OCI-LY1 (cell line): Measurements from ENCODE around the gene PCBP3.
"Not testable (repeated sequence)": the region's sequence is repeated elsewhere in the genome, so short reads cannot be mapped to it uniquely, and the experiment has no call there.

Source experiments
- H2AFZ ChIP-seq: fragments of 200-600 bp; sonication (generic), shearing (Covaris generic); 2 replicates; pipeline ENCODE4 v1.6.0; 2014; ENCODE audit warnings: antibody characterized with exemption, mild to moderate bottlenecking, low read length
- H3F3A ChIP-seq: fragments of 200-600 bp; sonication (generic), shearing (Covaris generic); 2 replicates; pipeline ENCODE4 v1.6.0; 2014; ENCODE audit warnings: mild to moderate bottlenecking, antibody characterized with exemption, low read length, moderate library complexity; ENCODE audit not compliant: insufficient read depth
- H3K27ac ChIP-seq: fragments of 200-600 bp; sonication (generic); 2 replicates; pipeline ENCODE4 v1.5.1; 2014; ENCODE audit warnings: low read length, mixed run types, mild to moderate bottlenecking, low read depth; ENCODE audit not compliant: poor library complexity, severe bottlenecking
- H3K27me3 ChIP-seq: fragments of 200-600 bp; sonication (generic); 2 replicates; pipeline ENCODE4 v1.6.0; 2014; ENCODE audit warnings: antibody characterized with exemption, mild to moderate bottlenecking, low read length, moderate library complexity; ENCODE audit not compliant: insufficient read depth
- H3K36me3 ChIP-seq: fragments of 200-600 bp; sonication (generic); 2 replicates; pipeline ENCODE4 v1.6.1; 2014; ENCODE audit warnings: mild to moderate bottlenecking, antibody characterized with exemption, low read length, moderate library complexity, mixed read lengths; ENCODE audit not compliant: insufficient read depth
- H3K4me1 ChIP-seq: fragments of 200-600 bp; sonication (generic); 2 replicates; pipeline ENCODE4 v1.5.1; 2014; ENCODE audit warnings: mild to moderate bottlenecking, low read length, moderate library complexity; ENCODE audit not compliant: insufficient read depth, severe bottlenecking
- H3K4me2 ChIP-seq: fragments of 200-600 bp; sonication (generic), shearing (Covaris generic); 2 replicates; pipeline ENCODE4 v1.6.1; 2014; ENCODE audit warnings: low read length
- H3K4me3 ChIP-seq: fragments of 200-600 bp; sonication (generic); 2 replicates; pipeline ENCODE4 v1.5.1; 2014; ENCODE audit warnings: low read length, low read depth, mild to moderate bottlenecking, mixed read lengths; ENCODE audit not compliant: poor library complexity, severe bottlenecking
- H3K79me2 ChIP-seq: fragments of 200-600 bp; shearing (Covaris generic); 2 replicates; pipeline ENCODE4 v1.6.1; 2016; ENCODE audit warnings: mixed run types, low read length, mixed read lengths; ENCODE audit not compliant: insufficient read depth
- H3K9ac ChIP-seq: fragments of 200-600 bp; sonication (generic), shearing (Covaris generic); 2 replicates; pipeline ENCODE4 v1.6.1; 2014; ENCODE audit warnings: mild to moderate bottlenecking, low read length, mixed read lengths
- H3K9me2 ChIP-seq: fragments of 200-600 bp; sonication (generic), shearing (Covaris generic); 2 replicates; pipeline ENCODE4 v1.6.1; 2014; ENCODE audit warnings: low read depth, mild to moderate bottlenecking, low read length, mixed read lengths
- H3K9me3 ChIP-seq: fragments of 200-600 bp; shearing (Covaris generic); 2 replicates; pipeline ENCODE4 v1.6.1; 2014; ENCODE audit warnings: low read length, mixed read lengths
- H4K20me1 ChIP-seq: fragments of 200-600 bp; sonication (generic), shearing (Covaris generic); 2 replicates; pipeline ENCODE4 v1.6.0; 2016; ENCODE audit warnings: mild to moderate bottlenecking, low read length; ENCODE audit not compliant: insufficient read depth
- CTCF ChIP-seq: fragments of 200-600 bp; sonication (generic), shearing (Covaris generic); IDR thresholded peaks from 2 replicates; pipeline ENCODE4 v1.5.1; 2017; ENCODE audit warnings: mild to moderate bottlenecking, antibody characterized with exemption, low read length, moderate library complexity, mixed read lengths
- EZH2 ChIP-seq: fragments of 200-600 bp; sonication (generic), shearing (Covaris generic); IDR thresholded peaks from 2 replicates; pipeline ENCODE4 v1.8.0; 2017; ENCODE audit warnings: borderline replicate concordance, mixed run types, mild to moderate bottlenecking, antibody characterized with exemption, low read length, moderate library complexity, mixed read lengths

The PCBP3 gene

DNA sequence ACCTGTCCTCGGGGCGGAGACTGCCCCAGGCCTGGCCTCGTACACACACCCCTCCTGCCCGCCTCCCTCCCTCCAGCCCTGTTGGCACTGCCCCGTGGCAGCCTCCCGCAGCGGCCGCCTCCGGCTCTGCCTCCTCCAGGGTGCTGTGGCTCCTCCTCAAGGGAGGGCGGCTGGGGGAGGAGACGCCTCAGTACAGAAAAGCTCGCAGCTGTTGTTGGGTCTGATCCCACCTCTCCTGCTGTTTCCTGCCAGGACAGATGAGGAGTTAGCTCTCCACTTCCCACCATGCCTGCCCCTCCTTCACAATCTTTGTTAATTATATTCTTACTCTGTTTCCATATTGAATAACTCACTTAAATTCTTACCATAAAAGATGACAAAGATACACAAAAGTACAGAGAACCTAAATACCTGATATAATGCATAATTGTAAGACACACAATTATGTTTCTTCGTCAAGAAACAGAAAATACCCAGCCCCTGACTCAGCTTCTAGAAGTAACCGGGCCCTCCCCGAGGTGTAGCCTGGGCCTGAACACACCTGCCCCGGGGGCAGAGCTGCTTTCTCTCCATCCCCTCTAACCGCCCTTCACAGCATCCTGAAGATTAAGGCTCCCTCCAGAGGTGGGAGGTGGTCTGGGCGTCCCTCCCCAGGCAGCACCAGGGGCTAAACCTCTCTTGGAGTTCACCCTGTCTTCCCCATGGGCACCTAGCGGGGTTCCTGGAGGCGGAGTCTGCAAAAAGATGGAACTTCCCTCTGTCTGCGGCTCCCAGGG, 307.4 kb downstream of the PCBP3 start:
- Histone ChIP-seq H3K9me3 (no peaks in the 10 kb centered on the region), H3K9ac (no peak overlapping the region), H3K4me3 (no peak overlapping the region), H3K4me2 (no peak overlapping the region), H3K36me3 (no peaks in the 10 kb centered on the region), H3K27me3 (no peaks in the 10 kb centered on the region; the same call in none of the 2 replicates), H3K27ac (no peak overlapping the region), H3F3A (no peaks in the 10 kb centered on the region), H3K9me2 (no peaks in the 10 kb centered on the region), H3K79me2 (no peaks in the 10 kb centered on the region), H2AFZ (no peak overlapping the region), H3K4me1 (no peaks in the 10 kb centered on the region), H4K20me1 (no peaks in the 10 kb centered on the region)
- TF ChIP-seq CTCF (no peak), EZH2 (no peak)

GRCh38 chr21:45951676-45952075, 308.2 kb downstream of the PCBP3 start:
- Histone ChIP-seq H2AFZ (no peak overlapping the region), H3K9ac (no peak overlapping the region), H3K4me1 (no peaks in the 10 kb centered on the region), H3K9me3 (no peaks in the 10 kb centered on the region), H4K20me1 (no peaks in the 10 kb centered on the region), H3K27ac (no peak overlapping the region), H3K4me3 (no peak overlapping the region), H3F3A (no peaks in the 10 kb centered on the region), H3K9me2 (no peaks in the 10 kb centered on the region), H3K36me3 (no peaks in the 10 kb centered on the region), H3K27me3 (no peaks in the 10 kb centered on the region; the same call in none of the 2 replicates), H3K79me2 (no peaks in the 10 kb centered on the region), H3K4me2 (no peak overlapping the region)
- no peak for TF ChIP-seq CTCF
- TF ChIP-seq EZH2 = no peak

- not testable (repeated sequence) for H3K4me3 ChIP-seq, H3K27me3 ChIP-seq, H3K27ac ChIP-seq, H3K9ac ChIP-seq, H3K4me1 ChIP-seq, H3K9me2 ChIP-seq, H2AFZ ChIP-seq, H4K20me1 ChIP-seq, H3F3A ChIP-seq, H3K4me2 ChIP-seq, H3K79me2 ChIP-seq, H3K36me3 ChIP-seq, H3K9me3 ChIP-seq
Measured at GRCh38 chr21:45952527-45952926, 309.0 kb downstream of the PCBP3 start.

DNA sequence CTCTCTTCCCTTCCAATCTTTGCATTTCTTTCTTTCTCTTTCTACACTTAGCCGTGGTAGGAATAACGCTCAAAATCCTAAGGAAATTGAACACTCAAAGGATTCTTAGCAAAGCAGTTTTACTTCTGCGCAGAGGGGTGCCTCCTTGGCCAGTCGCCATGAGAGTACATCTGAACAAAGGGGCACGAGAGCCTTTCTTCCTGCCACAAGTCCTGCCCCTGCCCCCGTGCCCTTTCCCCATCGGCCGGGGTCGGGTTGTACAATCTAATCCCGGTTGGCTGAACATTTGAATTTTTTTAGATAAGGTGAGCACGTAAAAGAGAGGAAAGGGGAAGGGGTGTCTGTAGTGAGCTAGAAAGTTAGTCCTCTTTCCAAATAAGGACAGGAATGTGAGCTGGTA, 309.4 kb downstream of the PCBP3 start:
- Histone ChIP-seq H2AFZ (no peak overlapping the region), H3F3A (no peaks in the 10 kb centered on the region), H3K4me1 (no peaks in the 10 kb centered on the region), H3K9me2 (no peaks in the 10 kb centered on the region), H3K79me2 (no peaks in the 10 kb centered on the region), H3K4me2 (no peak overlapping the region), H4K20me1 (no peaks in the 10 kb centered on the region), H3K4me3 (no peak overlapping the region), H3K27me3 (no peaks in the 10 kb centered on the region; the same call in none of the 2 replicates), H3K9me3 (no peaks in the 10 kb centered on the region), H3K27ac (no peak overlapping the region), H3K9ac (no peak overlapping the region), H3K36me3 (no peaks in the 10 kb centered on the region)
- no peak for TF ChIP-seq EZH2
- no peak for TF ChIP-seq CTCF
